Neutrophil (primary cell): ENCODE results near the gene KDM5C.

Source experiments
- H3K27ac ChIP-seq: fragments of 200-600 bp; sonication (generic); 2 replicates; pipeline ENCODE4 v1.5.1; 2016; ENCODE audit warnings: mild to moderate bottlenecking, moderate library complexity
- H3K27me3 ChIP-seq: fragments of 200-600 bp; sonication (generic); 2 replicates; pipeline ENCODE4 v1.6.0; 2016; ENCODE audit warnings: mild to moderate bottlenecking
- H3K36me3 ChIP-seq: fragments of 200-600 bp; sonication (generic); 2 replicates; pipeline ENCODE4 v1.5.1; 2017
- H3K4me1 ChIP-seq, 2 experiments: fragments of 200-600 bp in 1 of 2; sonication (generic) in 1 of 2; 1 replicate in 1 of 2; 2 replicates in 1 of 2; pipeline versions ENCODE4 v1.5.1 to v1.6.1; 2013 to 2016; ENCODE audit warnings: low read depth in 1 of 2, low read length in 1 of 2, mild to moderate bottlenecking in 1 of 2, moderate library complexity in 1 of 2; ENCODE audit not compliant: control insufficient read depth in 1 of 2, insufficient read depth in 1 of 2
- H3K4me3 ChIP-seq, 2 experiments: fragments of 200-600 bp in 1 of 2; sonication (generic) in 1 of 2; 1 replicate in 1 of 2; 2 replicates in 1 of 2; pipeline ENCODE4 v1.5.1; 2013 to 2016; ENCODE audit warnings: low read depth in 1 of 2, low read length in 1 of 2, mild to moderate bottlenecking in 1 of 2, moderate library complexity in 1 of 2
- H3K9me3 ChIP-seq: fragments of 200-600 bp; sonication (generic); 2 replicates; pipeline ENCODE4 v1.5.1; 2016
- TF ChIP-seq, protein P1 (sequence below): fragments of 200-600 bp; sonication (generic); IDR thresholded peaks from 2 replicates; pipeline ENCODE4 v1.5.1; 2016; ENCODE audit warnings: antibody characterized with exemption

KDM5C gene

DNA sequence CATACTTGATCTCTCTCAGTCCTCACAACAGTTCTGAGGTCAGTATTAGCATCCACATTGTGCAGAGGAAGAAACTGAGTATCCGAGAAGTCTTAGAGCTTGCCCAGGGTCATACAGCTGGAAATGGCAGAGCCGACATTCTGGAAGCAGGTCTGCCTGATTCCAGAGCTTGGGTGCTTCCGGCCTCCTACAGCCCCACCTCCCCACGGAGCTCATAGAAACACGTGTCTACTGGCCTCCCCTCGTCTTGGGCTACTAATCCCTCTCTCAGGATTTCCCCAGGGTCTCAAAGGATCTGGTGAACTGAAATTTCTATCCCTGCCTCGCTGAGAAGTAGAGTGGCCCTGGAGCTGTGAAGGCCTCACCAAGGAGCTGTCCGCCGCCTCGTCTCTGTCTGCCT lies 12.0 kb upstream of the KDM5C start:
- no peaks in the 10 kb centered on the region for H3K4me1 ChIP-seq
- no peaks in the 10 kb centered on the region for H3K27me3 ChIP-seq
- TF ChIP-seq, protein P1, sequence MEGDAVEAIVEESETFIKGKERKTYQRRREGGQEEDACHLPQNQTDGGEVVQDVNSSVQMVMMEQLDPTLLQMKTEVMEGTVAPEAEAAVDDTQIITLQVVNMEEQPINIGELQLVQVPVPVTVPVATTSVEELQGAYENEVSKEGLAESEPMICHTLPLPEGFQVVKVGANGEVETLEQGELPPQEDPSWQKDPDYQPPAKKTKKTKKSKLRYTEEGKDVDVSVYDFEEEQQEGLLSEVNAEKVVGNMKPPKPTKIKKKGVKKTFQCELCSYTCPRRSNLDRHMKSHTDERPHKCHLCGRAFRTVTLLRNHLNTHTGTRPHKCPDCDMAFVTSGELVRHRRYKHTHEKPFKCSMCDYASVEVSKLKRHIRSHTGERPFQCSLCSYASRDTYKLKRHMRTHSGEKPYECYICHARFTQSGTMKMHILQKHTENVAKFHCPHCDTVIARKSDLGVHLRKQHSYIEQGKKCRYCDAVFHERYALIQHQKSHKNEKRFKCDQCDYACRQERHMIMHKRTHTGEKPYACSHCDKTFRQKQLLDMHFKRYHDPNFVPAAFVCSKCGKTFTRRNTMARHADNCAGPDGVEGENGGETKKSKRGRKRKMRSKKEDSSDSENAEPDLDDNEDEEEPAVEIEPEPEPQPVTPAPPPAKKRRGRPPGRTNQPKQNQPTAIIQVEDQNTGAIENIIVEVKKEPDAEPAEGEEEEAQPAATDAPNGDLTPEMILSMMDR, result no peak
- no peaks in the 10 kb centered on the region for H3K9me3 ChIP-seq
- H3K27ac ChIP-seq, result no peak overlapping the region
- no peak overlapping the region for H3K4me3 ChIP-seq
- no peaks in the 10 kb centered on the region for H3K36me3 ChIP-seq

DNA sequence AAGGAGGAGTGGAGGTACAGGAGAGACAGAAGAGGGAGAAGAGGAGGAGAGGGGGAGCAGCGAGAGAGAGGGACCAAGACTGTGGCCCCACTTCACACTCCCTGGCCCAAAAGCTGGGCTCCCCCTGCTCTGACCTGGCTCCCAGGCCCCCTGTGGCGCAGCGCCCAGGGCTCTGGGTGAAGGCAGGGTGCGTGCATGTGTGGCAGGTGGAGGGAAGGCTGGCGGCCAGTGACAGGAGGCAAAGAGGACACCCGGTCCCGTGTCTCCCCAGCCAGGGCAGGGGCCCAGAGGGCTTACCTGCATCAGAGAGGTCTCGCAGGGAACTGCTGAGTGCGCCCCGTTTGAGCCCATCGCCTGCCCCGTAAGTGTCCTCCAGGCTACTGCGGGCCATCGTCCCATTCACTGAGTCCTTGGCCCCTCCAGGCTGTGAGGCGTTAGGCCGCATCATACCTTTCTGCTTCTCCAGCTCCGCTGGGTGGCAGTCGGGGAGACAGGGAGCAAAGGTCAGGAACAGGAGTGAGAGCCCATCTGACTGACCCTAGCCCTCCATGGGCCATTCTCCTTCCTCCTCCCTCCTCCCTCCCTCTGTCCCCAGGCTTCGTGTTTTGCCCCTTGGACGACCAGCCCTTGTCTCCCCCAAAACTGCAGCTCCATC lies 11.1 kb upstream of the KDM5C start:
- H3K27ac ChIP-seq, result no peak overlapping the region
- H3K4me1 ChIP-seq, result no peaks in the 10 kb centered on the region
- TF ChIP-seq, protein P1, result no peak
- H3K36me3 ChIP-seq, result no peaks in the 10 kb centered on the region
- H3K9me3 ChIP-seq, result no peaks in the 10 kb centered on the region
- H3K27me3 ChIP-seq, result no peaks in the 10 kb centered on the region
- no peak overlapping the region for H3K4me3 ChIP-seq

DNA sequence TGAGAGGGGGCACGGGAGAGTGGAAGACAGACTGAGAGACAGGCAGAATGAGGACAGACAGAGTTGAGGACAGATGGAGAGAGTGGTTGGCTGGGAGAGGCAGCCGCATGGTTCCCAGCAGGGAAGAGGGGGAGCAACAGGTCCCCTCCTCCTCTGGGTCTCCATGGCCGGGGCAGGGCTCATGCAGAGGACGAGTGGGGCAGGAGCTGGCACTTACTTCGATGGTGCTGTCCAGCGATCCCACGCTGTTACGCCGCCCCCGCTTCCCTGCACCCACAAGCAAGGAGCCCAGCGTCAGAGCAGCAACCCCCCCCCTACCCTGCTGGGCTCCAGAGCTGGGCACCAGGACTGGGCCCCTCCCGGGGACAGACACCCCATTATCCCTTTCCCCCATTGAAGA lies 10.6 kb upstream of the KDM5C start:
- H3K36me3 ChIP-seq, result no peaks in the 10 kb centered on the region
- no peaks in the 10 kb centered on the region for H3K27me3 ChIP-seq
- H3K9me3 ChIP-seq, result no peaks in the 10 kb centered on the region
- H3K27ac ChIP-seq, result no peak overlapping the region
- no peaks in the 10 kb centered on the region for H3K4me1 ChIP-seq
- TF ChIP-seq, protein P1, result no peak
- no peak overlapping the region for H3K4me3 ChIP-seq

DNA sequence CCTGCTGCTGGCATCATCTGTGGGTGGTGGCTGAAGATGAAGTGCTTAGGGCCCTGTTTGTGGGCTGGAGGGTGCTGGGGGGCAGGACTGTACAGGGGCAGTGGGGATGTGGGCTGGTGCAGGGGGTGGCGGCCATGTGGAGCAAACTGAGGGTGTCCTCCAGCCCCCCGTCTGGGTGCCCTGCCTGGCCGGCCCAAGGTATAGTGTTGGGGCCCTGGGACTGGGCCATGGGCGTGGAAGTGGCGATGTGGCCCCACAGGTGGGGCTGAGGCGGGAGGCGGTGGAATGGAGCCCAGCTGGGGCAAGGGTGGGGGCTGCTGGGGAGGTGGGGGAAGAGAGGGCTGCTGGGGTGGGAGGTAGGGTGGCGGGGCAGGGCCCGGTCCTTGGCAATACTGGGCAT lies 9.5 kb upstream of the KDM5C start:
- H3K27me3 ChIP-seq, result no peaks in the 10 kb centered on the region
- TF ChIP-seq, protein P1, result no peak

DNA sequence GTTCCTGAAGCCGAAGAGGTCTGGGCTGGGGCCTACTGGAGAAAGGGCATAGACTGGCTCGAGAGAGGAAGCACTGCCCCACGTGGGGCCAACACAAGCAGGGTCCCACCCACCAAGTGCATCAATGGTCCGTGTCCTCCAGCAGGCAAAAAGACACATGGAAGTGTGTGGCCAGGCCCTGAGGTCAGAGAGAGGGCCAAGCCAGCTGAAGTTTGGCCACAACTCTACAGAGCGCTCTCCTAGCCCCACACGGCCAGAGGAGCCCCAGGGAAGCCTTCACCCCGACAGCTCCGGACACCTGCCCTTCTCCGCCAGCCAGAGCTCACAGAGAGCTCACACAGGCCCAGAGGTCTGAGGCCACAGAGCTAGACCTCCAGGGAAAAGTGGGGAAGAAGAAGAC lies 8.5 kb upstream of the KDM5C start:
- H3K36me3 ChIP-seq, result no peaks in the 10 kb centered on the region
- no peak overlapping the region for H3K27ac ChIP-seq
- H3K9me3 ChIP-seq, result no peaks in the 10 kb centered on the region
- no peaks in the 10 kb centered on the region for H3K27me3 ChIP-seq
- no peak overlapping the region for H3K4me3 ChIP-seq
- no peaks in the 10 kb centered on the region for H3K4me1 ChIP-seq
- TF ChIP-seq, protein P1, result no peak

More for the DNA sequence above, 9.5 kb upstream of the KDM5C start:
- H3K4me1 ChIP-seq, result no peaks in the 10 kb centered on the region
- no peaks in the 10 kb centered on the region for H3K36me3 ChIP-seq
- H3K4me3 ChIP-seq, result no peak overlapping the region
- no peak overlapping the region for H3K27ac ChIP-seq
- H3K9me3 ChIP-seq, result no peaks in the 10 kb centered on the region

DNA sequence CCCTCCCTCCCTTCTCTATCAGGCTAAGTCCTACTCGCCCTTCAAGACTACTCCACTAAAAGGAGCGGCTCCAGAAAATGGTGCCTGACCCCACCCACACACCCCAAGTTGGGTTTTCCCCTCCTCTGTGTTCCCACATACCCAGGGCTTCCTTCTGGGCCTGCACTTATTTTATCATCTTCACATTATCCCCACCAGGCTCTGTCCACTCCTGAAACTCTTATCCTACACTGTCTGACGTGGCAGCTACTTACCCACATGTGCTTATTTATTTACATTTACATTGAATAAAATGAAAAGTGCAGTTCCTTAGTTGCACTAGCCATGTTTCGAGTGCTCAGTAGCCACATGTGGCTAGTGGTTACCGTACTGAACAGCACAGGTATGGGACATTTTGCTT lies 5.1 kb upstream of the KDM5C start:
- Histone ChIP-seq H3K27me3 (no peaks in the 10 kb centered on the region), H3K27ac (no peak overlapping the region), H3K4me1 (peaks cover 17 to 25% of the 10 kb centered on the region in 2 experiments), H3K4me3 (no peak overlapping the region), H3K9me3 (no peaks in the 10 kb centered on the region), H3K36me3 (no peaks in the 10 kb centered on the region)
- TF ChIP-seq, protein P1, result no peak
